ENCODE data around the gene TIAL1.

DNA sequence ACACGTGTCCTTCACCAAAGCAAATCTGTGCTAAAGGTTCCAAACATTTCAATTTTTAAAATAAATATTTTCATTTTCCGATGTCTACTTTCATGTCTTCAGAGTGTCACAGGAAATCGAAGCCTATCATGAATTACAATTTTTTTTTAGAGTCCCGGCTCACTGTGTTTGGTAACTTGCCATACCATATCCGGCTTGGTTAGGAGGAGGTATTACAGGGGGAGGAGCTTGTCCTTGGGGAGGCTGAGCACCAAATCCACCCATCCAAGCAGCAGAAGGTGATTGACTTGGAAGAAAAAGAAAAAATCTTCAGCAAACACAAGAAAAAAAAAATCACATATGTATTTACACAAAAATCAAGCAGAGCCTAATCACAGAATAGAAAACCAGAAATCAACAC lies 21.3 kb downstream of the TIAL1 start:
- TF ChIP-seq CTCF (IDR thresholded peaks at IDR 0.05; ENCODE audit: insufficient read depth, low read length, poor library complexity, severe bottlenecking) = no peak
- no peak for TF ChIP-seq EZH2phosphoT487 (conservative IDR thresholded peaks at IDR 0.05; ENCODE audit: low read length)
